Loucy (cell line): ENCODE measurements around the gene TBC1D8.

Experiments
- H2AFZ ChIP-seq: fragments of 200-600 bp; sonication (generic); 2 replicates; pipeline ENCODE4 v1.6.0; 2016; ENCODE audit warnings: antibody characterized with exemption, mild to moderate bottlenecking, low read length, moderate library complexity
- H3F3A ChIP-seq: fragments of 200-600 bp; 2 replicates; pipeline ENCODE4 v1.6.0; 2016; ENCODE audit warnings: antibody characterized with exemption, low read depth, mild to moderate bottlenecking
- H3K27me3 ChIP-seq: fragments of 200-600 bp; sonication (generic); 2 replicates; pipeline ENCODE4 v1.6.1; 2014; ENCODE audit warnings: low read length, mild to moderate bottlenecking; ENCODE audit not compliant: insufficient read depth, poor library complexity, severe bottlenecking
- H3K36me3 ChIP-seq: fragments of 200-600 bp; sonication (generic); 2 replicates; pipeline ENCODE4 v1.6.1; 2016; ENCODE audit warnings: low read length; ENCODE audit not compliant: insufficient read depth
- H3K4me1 ChIP-seq: fragments of 200-600 bp; sonication (generic); 2 replicates; pipeline ENCODE4 v1.5.1; 2014; ENCODE audit warnings: low read length, mild to moderate bottlenecking; ENCODE audit not compliant: insufficient read depth, poor library complexity, severe bottlenecking
- H3K4me2 ChIP-seq: fragments of 200-600 bp; sonication (generic); 2 replicates; pipeline ENCODE4 v1.6.0; 2014; ENCODE audit warnings: antibody characterized with exemption, low read length, low read depth, mild to moderate bottlenecking; ENCODE audit not compliant: poor library complexity, severe bottlenecking
- H3K4me3 ChIP-seq: fragments of 200-600 bp; sonication (generic); 2 replicates; pipeline ENCODE4 v1.5.1; 2014; ENCODE audit warnings: low read length, mild to moderate bottlenecking, mixed read lengths; ENCODE audit not compliant: poor library complexity, severe bottlenecking
- H3K79me2 ChIP-seq: fragments of 200-600 bp; sonication (generic); 2 replicates; pipeline ENCODE4 v1.6.1; 2014; ENCODE audit warnings: low read length; ENCODE audit not compliant: insufficient read depth
- H3K9ac ChIP-seq: fragments of 200-600 bp; sonication (generic); 2 replicates; pipeline ENCODE4 v1.6.0; 2014; ENCODE audit warnings: mild to moderate bottlenecking, low read depth, low read length, moderate library complexity; ENCODE audit not compliant: poor library complexity, severe bottlenecking
- H3K9me2 ChIP-seq: fragments of 200-600 bp; sonication (generic); replicated peaks from 2 replicates; pipeline ENCODE4 v1.6.1; 2016; ENCODE audit warnings: low read depth, low read length, mixed read lengths
- H3K9me3 ChIP-seq: fragments of 200-600 bp; sonication (generic); 2 replicates; pipeline ENCODE4 v1.6.1; 2014; ENCODE audit warnings: mild to moderate bottlenecking, antibody characterized with exemption, low read length, low read depth; ENCODE audit not compliant: insufficient read depth
- H4K20me1 ChIP-seq: fragments of 200-600 bp; sonication (generic); 2 replicates; pipeline ENCODE4 v1.6.0; 2014; ENCODE audit warnings: antibody characterized with exemption, low read length, mild to moderate bottlenecking; ENCODE audit not compliant: insufficient read depth, poor library complexity, severe bottlenecking
- CTCF ChIP-seq: fragments of 200-600 bp; sonication (generic); conservative IDR thresholded peaks from 2 replicates; pipeline ENCODE4 v1.5.1; 2014; ENCODE audit warnings: mild to moderate bottlenecking, antibody characterized with exemption, low read length
- EZH2phosphoT487 ChIP-seq: fragments of 200-600 bp; IDR thresholded peaks from 2 replicates; pipeline ENCODE4 v1.6.1; 2018; ENCODE audit warnings: antibody characterized with exemption, mild to moderate bottlenecking, moderate library complexity, borderline replicate concordance

The TBC1D8 gene

GRCh38 chr2:101058386-101058785, 92.8 kb downstream of the TBC1D8 start:
- H3K4me2 ChIP-seq: no peak overlapping the region
- no peak for TF ChIP-seq CTCF
- no peak for TF ChIP-seq EZH2phosphoT487
- H4K20me1 ChIP-seq: no peaks in the 10 kb centered on the region
- no peak overlapping the region for H3K9ac ChIP-seq
- no peak overlapping the region for H3K4me3 ChIP-seq
- no peaks in the 10 kb centered on the region for H3K79me2 ChIP-seq
- no peaks in the 10 kb centered on the region for H3K27me3 ChIP-seq
- H3K9me2 ChIP-seq: no peaks in the 10 kb centered on the region
- no peaks in the 10 kb centered on the region for H3K9me3 ChIP-seq
- H3K4me1 ChIP-seq: no peaks in the 10 kb centered on the region
- H3F3A ChIP-seq: no peaks in the 10 kb centered on the region
- H3K36me3 ChIP-seq: no peaks in the 10 kb centered on the region
- H2AFZ ChIP-seq: no peak overlapping the region

GRCh38 chr2:101057051-101057933, 93.9 kb downstream of the TBC1D8 start:
- Histone ChIP-seq H3K4me1 (no peaks in the 10 kb centered on the region), H3K27me3 (no peaks in the 10 kb centered on the region), H3K79me2 (no peaks in the 10 kb centered on the region), H3K4me2 (no peak overlapping the region), H3K9ac (no peak overlapping the region), H3F3A (no peaks in the 10 kb centered on the region), H3K36me3 (no peaks in the 10 kb centered on the region), H3K9me3 (no peaks in the 10 kb centered on the region), H3K4me3 (no peak overlapping the region), H3K9me2 (no peaks in the 10 kb centered on the region), H2AFZ (no peak overlapping the region), H4K20me1 (no peaks in the 10 kb centered on the region)
- no peak for TF ChIP-seq EZH2phosphoT487
- no peak for TF ChIP-seq CTCF

- H3K4me2 ChIP-seq: no peak overlapping the region
- no peak for TF ChIP-seq CTCF
- TF ChIP-seq EZH2phosphoT487: no peak
- no peak overlapping the region for H2AFZ ChIP-seq
- H3K9me2 ChIP-seq: no peaks in the 10 kb centered on the region
- no peaks in the 10 kb centered on the region for H3K9me3 ChIP-seq
- no peaks in the 10 kb centered on the region for H3K4me1 ChIP-seq
- no peaks in the 10 kb centered on the region for H3K36me3 ChIP-seq
- no peaks in the 10 kb centered on the region for H3K79me2 ChIP-seq
- H3K27me3 ChIP-seq: no peaks in the 10 kb centered on the region
- no peaks in the 10 kb centered on the region for H4K20me1 ChIP-seq
- H3K9ac ChIP-seq: no peak overlapping the region
- H3F3A ChIP-seq: no peaks in the 10 kb centered on the region
- H3K4me3 ChIP-seq: no peak overlapping the region
These were observed 98.1 kb downstream of the TBC1D8 start for GRCh38 chr2:101053117-101053516.
